HG02798 (cell line): ENCODE measurements around the gene PLEKHD1.

Source experiments
- ATAC-seq: cut with Tn5 transposase; IDR thresholded peaks from one replicate; pipeline ENCODE4 v1.9.1; 2021; ENCODE audit warnings: mild to moderate bottlenecking; ENCODE audit not compliant: unreplicated experiment, poor library complexity

PLEKHD1 gene

GRCh38 chr14:69540654-69541335, 56.3 kb downstream of the PLEKHD1 start:
- ATAC-seq: no peak

GRCh38 chr14:69542311-69542710, 57.8 kb downstream of the PLEKHD1 start:
- ATAC-seq: no peak

- no peak for ATAC-seq
These were observed 59.0 kb downstream of the PLEKHD1 start for GRCh38 chr14:69543341-69544115.

- no peak for ATAC-seq
These were observed 63.3 kb downstream of the PLEKHD1 start for GRCh38 chr14:69547701-69548348.

GRCh38 chr14:69548566-69548965, 64.0 kb downstream of the PLEKHD1 start:
- no peak for ATAC-seq

- ATAC-seq: no peak
These were observed 67.0 kb downstream of the PLEKHD1 start for GRCh38 chr14:69551511-69551910.

GRCh38 chr14:69553252-69553651, 68.7 kb downstream of the PLEKHD1 start:
- ATAC-seq: no peak

- ATAC-seq: no peak
These were observed 70.0 kb downstream of the PLEKHD1 start for GRCh38 chr14:69554500-69554899.

- no peak for ATAC-seq
These were observed 74.2 kb downstream of the PLEKHD1 start for GRCh38 chr14:69558774-69559173.

GRCh38 chr14:69559581-69560011, 75.1 kb downstream of the PLEKHD1 start:
- no peak for ATAC-seq

GRCh38 chr14:69560826-69561225, 76.3 kb downstream of the PLEKHD1 start:
- ATAC-seq: no peak

GRCh38 chr14:69561893-69562292, 77.4 kb downstream of the PLEKHD1 start:
- ATAC-seq: no peak

- ATAC-seq: no peak
These were observed 83.0 kb downstream of the PLEKHD1 start for GRCh38 chr14:69567563-69567962.

- no peak for ATAC-seq
These were observed 85.3 kb downstream of the PLEKHD1 start for GRCh38 chr14:69569859-69570258.

GRCh38 chr14:69570836-69571330, 86.4 kb downstream of the PLEKHD1 start:
- no peak for ATAC-seq

GRCh38 chr14:69571449-69572029, 87.0 kb downstream of the PLEKHD1 start:
- ATAC-seq: no peak

- ATAC-seq: no peak
These were observed 87.7 kb downstream of the PLEKHD1 start for GRCh38 chr14:69572030-69572840.

GRCh38 chr14:69572841-69573135, 88.3 kb downstream of the PLEKHD1 start:
- ATAC-seq: no peak

GRCh38 chr14:69573205-69573830, 88.8 kb downstream of the PLEKHD1 start:
- ATAC-seq: no peak

- no peak for ATAC-seq
These were observed 89.3 kb downstream of the PLEKHD1 start for GRCh38 chr14:69573831-69574262.
